ENCODE measurements around the gene TLR5. TPM values are rescaled to one million over a fixed set of nuclear protein-coding genes. Genes with fewer than 3 reads are reported as not detected.
A peak's percentile ranks its signal among the peaks of the same experiment; 100 is the strongest.

The TLR5 gene
- polyA plus RNA-seq, 1 donor = 5.7 TPM

DNA sequence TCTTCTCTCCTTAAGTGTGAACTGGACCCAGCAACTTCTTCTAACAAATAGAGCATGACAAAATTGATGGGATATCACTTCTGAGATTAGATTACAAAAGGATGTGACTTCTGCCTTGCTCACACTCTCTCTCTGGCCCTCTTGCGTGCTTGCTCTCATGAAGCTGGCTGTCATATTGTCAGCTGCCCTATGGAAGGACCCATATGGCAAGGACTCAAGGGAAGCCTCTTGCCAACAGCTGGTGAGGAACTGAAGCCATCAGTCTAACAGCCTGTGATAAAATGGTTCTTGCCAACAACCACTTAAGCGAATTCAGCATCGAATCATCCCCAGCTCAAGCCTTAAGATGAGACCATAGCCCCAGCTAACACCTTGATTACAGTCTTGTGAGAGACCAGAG lies 4.8 kb upstream of the TLR5 start:
- DNase-seq (ENCODE audit: low read depth) = no peak

DNA sequence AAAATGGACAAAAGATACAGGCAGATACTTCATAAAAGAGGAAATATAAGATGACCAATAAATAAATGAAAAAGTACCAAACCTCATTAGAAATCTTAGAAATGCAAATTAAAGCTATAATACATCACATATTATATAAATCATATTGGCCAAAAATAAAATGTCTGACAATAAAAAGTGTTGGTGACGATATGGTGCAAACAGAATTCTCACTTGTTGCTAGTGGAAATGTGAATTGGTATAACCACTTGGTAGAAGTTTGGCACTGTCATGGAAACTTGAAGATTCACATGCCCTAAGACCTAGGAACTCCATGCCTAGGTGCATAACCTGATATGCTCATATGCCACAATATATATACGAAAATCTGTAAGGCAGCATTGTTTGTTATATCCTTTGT lies 4.4 kb upstream of the TLR5 start:
- DNase-seq (ENCODE audit: low read depth) = no peak

DNA sequence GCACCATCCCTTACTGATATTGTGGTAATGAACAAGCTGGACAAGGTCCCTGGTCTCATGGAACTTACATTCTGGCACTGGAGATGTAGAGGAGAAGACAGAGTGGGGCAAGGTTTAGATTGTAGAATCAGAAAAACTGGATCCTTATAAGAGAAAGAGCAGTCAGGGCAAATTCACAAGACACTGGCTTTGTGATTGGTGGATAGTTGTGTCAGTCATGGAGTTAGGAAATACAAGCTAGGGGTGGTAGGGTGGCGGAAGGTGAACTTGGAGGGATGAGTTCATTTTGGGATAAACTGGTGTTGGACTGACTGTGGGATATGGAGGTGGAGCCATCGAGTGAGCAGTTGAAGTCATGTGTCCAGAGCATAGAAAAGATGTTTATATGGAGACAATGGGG lies 3.7 kb upstream of the TLR5 start:
- DNase-seq (ENCODE audit: low read depth) = no peak

DNA sequence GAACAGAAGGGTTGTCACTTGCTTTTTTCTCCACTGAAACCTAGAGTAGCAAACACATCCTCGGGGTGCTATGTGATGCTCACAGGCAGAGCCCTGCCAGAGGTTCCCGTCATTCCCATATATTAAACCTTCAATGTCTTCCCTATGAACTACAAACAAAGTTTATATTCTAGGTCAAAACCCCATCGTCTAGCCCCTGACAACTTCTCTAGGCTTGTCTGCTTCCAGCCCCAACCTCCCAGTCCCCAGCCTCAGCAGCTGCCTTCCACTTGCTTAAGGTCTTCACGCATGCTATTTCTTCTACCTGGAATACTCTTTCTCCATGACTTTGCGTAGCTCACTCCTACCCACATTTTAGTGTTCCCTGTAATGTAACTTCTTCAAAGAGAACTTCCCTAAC lies 1.9 kb upstream of the TLR5 start:
- DNase-seq (ENCODE audit: low read depth) = no peak

GRCh38 chr1:223144431-223144830 lies 1.4 kb upstream of the TLR5 start:
- DNase-seq (ENCODE audit: low read depth) = no peak

DNA sequence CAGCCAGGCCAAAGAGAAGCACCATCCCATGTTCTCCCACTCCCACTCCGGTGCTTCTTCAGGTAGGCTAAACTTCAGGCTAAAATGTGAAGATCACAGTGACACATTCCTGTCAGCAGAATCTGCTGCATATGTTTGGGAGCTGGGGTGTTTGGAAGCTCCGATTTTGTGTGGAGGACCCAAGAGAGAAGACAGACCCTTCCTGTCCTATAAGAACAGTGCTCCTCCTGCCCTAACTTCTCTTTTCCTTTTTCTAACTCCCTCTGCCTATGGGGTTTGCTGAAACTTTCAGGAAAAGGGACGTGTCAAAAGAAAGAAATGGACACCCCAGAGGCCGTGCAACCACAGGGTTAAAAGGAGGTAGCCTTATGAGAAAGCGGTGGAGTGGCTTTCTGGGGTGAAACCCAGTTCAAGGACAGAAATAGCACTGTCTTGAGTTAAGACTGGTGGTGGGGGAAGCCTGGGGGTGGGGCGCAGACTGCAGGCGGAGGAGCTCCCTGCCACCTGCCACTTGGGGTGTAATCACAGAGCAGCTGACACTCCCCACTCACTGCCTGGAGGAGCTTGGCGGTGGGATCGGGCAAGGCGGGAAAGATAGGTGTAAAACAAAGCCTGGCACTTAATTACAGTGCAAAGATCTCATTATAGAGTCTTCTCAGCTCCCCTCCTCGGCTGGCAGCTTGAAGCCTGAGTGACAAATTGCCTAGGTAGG lies 645 bp upstream of the TLR5 start:
- DNase-seq (ENCODE audit: low read depth) = no peak

DNA sequence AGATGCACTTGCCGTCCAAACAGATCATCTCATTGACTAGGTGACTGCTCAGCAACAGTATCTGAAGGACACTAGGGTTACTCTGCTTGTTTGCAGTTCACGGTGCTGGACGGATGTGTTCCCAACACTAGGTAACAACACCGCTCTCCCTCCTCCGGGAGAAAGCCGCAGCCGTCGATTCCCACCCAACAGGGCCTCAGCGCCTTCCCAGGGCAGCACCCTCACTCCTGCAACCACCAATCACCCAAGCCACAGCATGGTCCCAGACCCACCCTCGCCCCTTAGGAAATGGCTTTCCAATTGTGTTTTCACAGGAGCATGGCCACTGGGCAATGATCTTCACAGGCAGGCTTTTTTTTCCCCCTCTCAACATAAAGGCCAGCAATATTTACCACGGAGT lies 779 bp downstream of the TLR5 start:
- DNase-seq (ENCODE audit: low read depth) = no peak

GRCh38 chr1:223140611-223141405 lies 2.2 kb downstream of the TLR5 start:
- DNase-seq (ENCODE audit: low read depth) = no peak

DNA sequence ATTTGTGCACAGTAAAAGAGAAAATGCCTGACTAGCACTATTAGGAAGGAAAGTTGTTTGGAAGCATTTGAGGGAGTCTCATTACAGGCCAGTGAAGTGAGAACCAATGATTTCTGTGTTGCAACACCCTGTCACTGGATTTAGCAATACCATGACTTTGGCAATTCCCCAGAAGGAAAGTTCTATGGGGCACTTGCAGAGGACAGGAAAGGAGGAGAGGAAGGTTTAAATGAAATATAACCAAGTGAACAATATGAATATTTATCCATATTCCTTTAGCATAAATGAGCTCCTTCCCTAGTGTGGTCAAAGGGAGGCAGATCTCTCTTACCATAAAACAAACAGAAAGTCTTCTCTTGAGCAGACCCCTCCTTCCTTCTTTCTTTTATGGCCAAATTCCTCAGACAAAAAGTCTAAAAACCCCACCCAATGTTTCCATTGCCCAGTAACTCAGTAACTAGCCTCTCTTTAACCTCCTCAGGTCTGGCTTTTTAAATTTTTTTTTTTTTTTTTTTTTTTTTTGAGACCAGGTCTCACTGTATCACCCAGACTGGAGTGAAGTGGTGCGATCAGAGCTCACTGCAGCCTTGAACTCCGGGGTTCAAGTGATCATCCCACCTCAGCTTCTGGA lies 5.5 kb downstream of the TLR5 start:
- peak; percentile 44 for DNase-seq (ENCODE audit: low read depth)

DNA sequence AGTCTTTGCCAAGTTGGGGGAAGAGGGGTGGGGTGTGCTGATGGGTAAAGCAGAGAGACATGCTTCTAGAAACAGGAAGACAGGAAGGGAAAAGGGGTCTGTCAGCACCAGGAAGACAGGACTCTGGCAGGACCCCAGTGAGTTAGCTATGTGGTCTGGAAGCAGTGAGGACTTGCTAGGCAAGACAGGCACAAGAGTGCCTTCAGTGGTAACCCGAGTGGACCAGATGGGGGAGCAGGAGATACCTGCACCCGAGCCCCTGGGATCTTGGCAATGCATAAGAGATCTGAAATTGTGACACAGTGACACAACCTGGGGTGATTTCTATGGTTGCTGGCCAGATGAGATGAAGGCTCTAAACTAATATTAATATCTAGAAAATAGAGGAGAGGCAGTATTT lies 7.0 kb downstream of the TLR5 start:
- no peak for DNase-seq (ENCODE audit: low read depth)

- DNase-seq (ENCODE audit: low read depth) = no peak
Measured at GRCh38 chr1:223135176-223135942, 7.7 kb downstream of the TLR5 start.

- DNase-seq (ENCODE audit: low read depth) = peak; percentile 43
Measured at GRCh38 chr1:223133824-223134435, 9.1 kb downstream of the TLR5 start.

GRCh38 chr1:223133306-223133823 lies 9.7 kb downstream of the TLR5 start:
- no peak for DNase-seq (ENCODE audit: low read depth)

GRCh38 chr1:223129229-223129901 lies 13.7 kb downstream of the TLR5 start:
- DNase-seq (ENCODE audit: low read depth) = no peak

GRCh38 chr1:223126741-223127140 lies 16.3 kb downstream of the TLR5 start:
- DNase-seq (ENCODE audit: low read depth) = no peak

GRCh38 chr1:223125766-223126165 lies 17.3 kb downstream of the TLR5 start:
- no peak for DNase-seq (ENCODE audit: low read depth)

- DNase-seq (ENCODE audit: low read depth) = no peak
Measured at GRCh38 chr1:223123011-223123610, 19.9 kb downstream of the TLR5 start.

DNA sequence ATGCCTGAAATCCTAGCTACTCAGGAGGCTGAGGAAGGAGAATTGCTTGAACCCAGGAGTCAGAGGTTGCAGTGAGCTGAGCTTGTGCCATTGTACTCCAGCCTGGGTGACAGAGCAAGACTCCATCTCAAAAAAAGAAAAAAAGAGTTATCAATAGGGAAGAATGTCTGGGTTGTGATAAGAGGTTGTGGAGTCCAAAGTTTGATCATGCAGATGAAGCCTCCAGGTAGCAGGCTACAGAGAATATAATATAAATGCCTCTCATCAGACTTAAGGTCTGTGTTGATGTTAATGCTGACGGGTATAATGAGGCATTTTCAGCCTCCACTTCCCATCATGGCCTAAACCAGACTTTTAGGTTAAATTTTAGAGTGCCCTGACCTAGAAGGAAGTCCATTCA lies 24.6 kb downstream of the TLR5 start:
- DNase-seq (ENCODE audit: low read depth) = no peak

DNA sequence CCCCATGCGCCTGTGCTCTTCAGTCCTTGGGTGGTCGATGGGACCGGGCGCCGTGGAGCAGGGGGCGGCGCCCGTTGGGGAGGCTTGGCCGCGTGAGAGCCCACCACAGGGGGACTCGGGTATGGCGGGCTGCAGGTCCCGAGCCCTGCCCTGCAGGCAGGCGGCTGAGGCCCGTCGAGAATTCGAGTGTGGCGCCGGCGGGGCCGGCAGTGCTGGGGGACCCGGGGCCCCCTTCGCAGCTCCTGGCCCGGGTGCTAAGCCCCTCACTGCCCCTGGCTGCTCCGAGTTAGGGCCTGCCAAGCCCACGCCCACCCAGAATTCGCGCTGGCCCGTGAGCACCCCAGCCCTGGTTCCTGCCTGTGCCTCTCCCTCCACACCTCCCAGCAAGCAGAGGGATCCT lies 26.1 kb downstream of the TLR5 start:
- DNase-seq (ENCODE audit: low read depth) = no peak

- no peak for DNase-seq (ENCODE audit: low read depth)
Measured at GRCh38 chr1:223114871-223115270, 28.2 kb downstream of the TLR5 start.
